ENCODE results near the gene MRFAP1L1. TPM values are rescaled to one million over a fixed set of nuclear protein-coding genes. Genes with fewer than 3 reads are reported as not detected.

The MRFAP1L1 gene
- total and polyA plus RNA-seq, 10 of the 15 experiments (the other 5 are each of a cell fraction or from before 2014, with no cell fraction given) = 30.6 to 85.1 (median 52.9) TPM

DNA sequence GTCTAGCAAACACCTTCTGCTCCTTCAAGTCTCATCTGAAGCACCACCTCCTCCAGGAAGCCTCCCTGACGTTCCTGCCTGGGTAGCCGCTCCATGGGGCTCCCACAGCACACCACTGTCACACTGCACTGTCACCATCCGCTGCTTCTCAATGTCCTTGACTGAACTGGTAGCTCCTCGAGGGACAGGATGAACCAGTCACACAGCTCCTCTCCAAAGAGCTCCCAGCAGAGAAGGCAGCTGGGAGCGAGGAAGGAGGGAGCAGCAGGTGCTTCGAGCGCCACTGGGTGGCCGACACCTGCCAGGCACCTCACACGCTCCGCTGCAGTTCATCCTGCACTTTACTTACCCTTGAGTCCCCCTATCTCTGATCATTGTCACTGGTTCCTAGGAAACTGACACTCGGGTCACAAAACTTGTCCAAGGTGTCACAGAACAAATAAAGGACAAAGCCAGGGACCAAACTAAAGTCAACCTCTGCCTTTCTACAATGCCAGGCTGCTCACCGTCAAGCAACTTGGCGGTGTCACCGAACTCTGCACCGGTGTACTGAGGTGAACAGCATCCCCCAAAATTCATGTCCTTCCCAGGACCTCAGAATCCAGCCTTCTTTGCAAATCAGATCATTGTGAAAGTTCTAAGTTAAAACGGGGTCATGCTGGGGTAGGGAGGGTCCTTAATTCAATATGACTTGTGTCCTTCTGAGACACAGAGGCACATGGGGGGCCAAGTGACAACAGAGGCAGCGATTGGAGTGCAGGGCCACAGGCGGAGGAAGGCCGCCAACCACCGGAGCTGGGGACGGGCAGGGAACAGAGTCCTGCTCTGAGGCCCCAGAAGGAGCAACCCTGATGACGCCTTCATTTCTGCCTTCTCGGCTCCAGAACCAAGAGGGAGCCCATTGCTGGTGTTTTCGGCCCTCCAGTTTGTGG lies 21.5 kb downstream of the MRFAP1L1 start:
- Histone ChIP-seq H3K4me3 (no peak overlapping the region), H3K4me2 (ENCODE audit: control insufficient read depth, insufficient read depth) (0 out of 2 replicates have a peak overlapping the region, but pooled peaks have one; percentile 71), H3K4me1 (ENCODE audit: control insufficient read depth, insufficient read depth, low read length) (peaks cover 11% of the 10 kb centered on the region), H3K9ac (ENCODE audit: control insufficient read depth, insufficient read depth, low read length) (no peak overlapping the region), H3K9me3 (replicated peaks; ENCODE audit: control insufficient read depth, insufficient read depth, low read length) (no peaks in the 10 kb centered on the region), H3K36me3 (ENCODE audit: control insufficient read depth in 2 of 2, insufficient read depth in 2 of 2, low read length in 1 of 2) (no peaks in the 10 kb centered on the region), H2AFZ (ENCODE audit: control insufficient read depth, low read depth, low read length) (no peak overlapping the region), H3K27ac (ENCODE audit: control insufficient read depth, insufficient read depth) (no peak overlapping the region), H3K27me3 (replicated peaks in 1 of 2; ENCODE audit: control insufficient read depth in 2 of 2, insufficient read depth in 2 of 2, low read length in 1 of 2) (no peaks in the 10 kb centered on the region), H3K79me2 (ENCODE audit: control insufficient read depth, insufficient read depth, low read length) (no peaks in the 10 kb centered on the region), H4K20me1 (ENCODE audit: control insufficient read depth, insufficient read depth) (no peaks in the 10 kb centered on the region)
- no peak for FAIRE-seq
- in situ Hi-C loops (cut with MboI) (no loop called here), intact Hi-C loops (cut with micrococcal nuclease; ENCODE audit: unreplicated experiment) (no loop called here)
- ChIA-PET POLR2A (interaction anchor here (0.9 kb wide), 1 partner anchor 14 kb away, joined by 3 read pairs; no protein-coding TSS in a partner anchor), SMC1A (ENCODE audit: uncharacterized antibody, unreplicated experiment) (interaction anchor here (1.4 kb wide), 1 partner anchor 185 kb away, joined by 3 read pairs; no protein-coding TSS in a partner anchor), RAD21 (ENCODE audit: unreplicated experiment) (interaction anchor here (0.9 kb wide), 1 partner anchor 18 kb away, joined by 3 read pairs; no protein-coding TSS in a partner anchor), CTCF (interaction anchor here (1.0 to 1.2 kb wide), 2 partner anchors 13 to 185 kb away, joined by 4 to 6 read pairs; no protein-coding TSS in a partner anchor)
- no TSS peak for BruUV-seq (replicated peaks)
- ATAC-seq = no peak
- 72% methylated on average over 20 of the region's 24 CpGs for WGBS (ENCODE audit: insufficient coverage, insufficient replicate concordance, low lambda C conversion rate, missing lambda C conversion rate)
- no peak for TF ChIP-seq ZNF207 (IDR thresholded peaks at IDR 0.05; ENCODE audit: borderline replicate concordance)
- TF ChIP-seq TCF12 (IDR thresholded peaks at IDR 0.05; ENCODE audit: low read depth, low read length) = no peak
- TF ChIP-seq ZZZ3 (IDR thresholded peaks at IDR 0.05; ENCODE audit: control insufficient read depth, insufficient read length, low read depth) = no peak
- TF ChIP-seq, protein P1, sequence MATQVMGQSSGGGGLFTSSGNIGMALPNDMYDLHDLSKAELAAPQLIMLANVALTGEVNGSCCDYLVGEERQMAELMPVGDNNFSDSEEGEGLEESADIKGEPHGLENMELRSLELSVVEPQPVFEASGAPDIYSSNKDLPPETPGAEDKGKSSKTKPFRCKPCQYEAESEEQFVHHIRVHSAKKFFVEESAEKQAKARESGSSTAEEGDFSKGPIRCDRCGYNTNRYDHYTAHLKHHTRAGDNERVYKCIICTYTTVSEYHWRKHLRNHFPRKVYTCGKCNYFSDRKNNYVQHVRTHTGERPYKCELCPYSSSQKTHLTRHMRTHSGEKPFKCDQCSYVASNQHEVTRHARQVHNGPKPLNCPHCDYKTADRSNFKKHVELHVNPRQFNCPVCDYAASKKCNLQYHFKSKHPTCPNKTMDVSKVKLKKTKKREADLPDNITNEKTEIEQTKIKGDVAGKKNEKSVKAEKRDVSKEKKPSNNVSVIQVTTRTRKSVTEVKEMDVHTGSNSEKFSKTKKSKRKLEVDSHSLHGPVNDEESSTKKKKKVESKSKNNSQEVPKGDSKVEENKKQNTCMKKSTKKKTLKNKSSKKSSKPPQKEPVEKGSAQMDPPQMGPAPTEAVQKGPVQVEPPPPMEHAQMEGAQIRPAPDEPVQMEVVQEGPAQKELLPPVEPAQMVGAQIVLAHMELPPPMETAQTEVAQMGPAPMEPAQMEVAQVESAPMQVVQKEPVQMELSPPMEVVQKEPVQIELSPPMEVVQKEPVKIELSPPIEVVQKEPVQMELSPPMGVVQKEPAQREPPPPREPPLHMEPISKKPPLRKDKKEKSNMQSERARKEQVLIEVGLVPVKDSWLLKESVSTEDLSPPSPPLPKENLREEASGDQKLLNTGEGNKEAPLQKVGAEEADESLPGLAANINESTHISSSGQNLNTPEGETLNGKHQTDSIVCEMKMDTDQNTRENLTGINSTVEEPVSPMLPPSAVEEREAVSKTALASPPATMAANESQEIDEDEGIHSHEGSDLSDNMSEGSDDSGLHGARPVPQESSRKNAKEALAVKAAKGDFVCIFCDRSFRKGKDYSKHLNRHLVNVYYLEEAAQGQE (IDR thresholded peaks at IDR 0.05; ENCODE audit: low read depth, low read length) = no peak
- no peak for TF ChIP-seq MYC (IDR thresholded peaks at IDR 0.05; ENCODE audit: insufficient read depth, insufficient read length, insufficient replicate concordance, low read length, severe bottlenecking)
- no peak for TF ChIP-seq IKZF1 (conservative IDR thresholded peaks at IDR 0.05)
- TF ChIP-seq CBFB (IDR thresholded peaks at IDR 0.05; ENCODE audit: low read depth) = no peak
- TF ChIP-seq TCF3 (IDR thresholded peaks at IDR 0.05; ENCODE audit: borderline replicate concordance, insufficient read depth, low read depth, low read length) = no peak
- no peak for TF ChIP-seq SIN3A (IDR thresholded peaks at IDR 0.05; ENCODE audit: low read depth, low read length)
- no peak for TF ChIP-seq BCL11A (IDR thresholded peaks at IDR 0.05; ENCODE audit: low read depth, low read length)
- TF ChIP-seq KDM1A (IDR thresholded peaks at IDR 0.05; ENCODE audit: borderline replicate concordance) = no peak
- no peak for TF ChIP-seq NRF1 (conservative IDR thresholded peaks at IDR 0.05; ENCODE audit: low read depth, low read length)
- TF ChIP-seq MEF2B (IDR thresholded peaks at IDR 0.05; ENCODE audit: partially characterized antibody, poor library complexity, severe bottlenecking) = no peak
- TF ChIP-seq DPF2 (IDR thresholded peaks at IDR 0.05) = no peak
- no peak for TF ChIP-seq MXI1 (IDR thresholded peaks at IDR 0.05; ENCODE audit: low read depth, low read length)
- no peak for TF ChIP-seq EGR1 (IDR thresholded peaks at IDR 0.05; ENCODE audit: borderline replicate concordance in 1 of 2, low read depth in 2 of 2, low read length in 2 of 2)
- TF ChIP-seq CBX5 (IDR thresholded peaks at IDR 0.05; ENCODE audit: low read depth) = no peak
- no peak for TF ChIP-seq NFYA (IDR thresholded peaks at IDR 0.05; ENCODE audit: borderline replicate concordance, low read depth, low read length)
- no peak for DNase-seq (ENCODE audit: low read depth, low spot score)

Measured in GM12878 (cell line).